HG02852 (cell line): ENCODE data around the gene TNIP3.
A peak's percentile ranks its signal among the peaks of the same experiment; 100 is the strongest.
"Not testable (repeated sequence)": the region's sequence is repeated elsewhere in the genome, so short reads cannot be mapped to it uniquely, and the experiment has no call there.

Experiments
- ATAC-seq: cut with Tn5 transposase; IDR thresholded peaks from one replicate; pipeline ENCODE4 v1.9.1; 2021; ENCODE audit warnings: mild to moderate bottlenecking, moderate library complexity; ENCODE audit not compliant: unreplicated experiment

Gene TNIP3

GRCh38 chr4:121164291-121164690 lies at the start of gene TNIP3:
TNIP3 (minus strand) TSS chr4:121164321; CDS start chr4:121164125, 196 bp downstream.
- no peak for ATAC-seq

GRCh38 chr4:121212806-121213205 lies 48.7 kb upstream of the TNIP3 start:
- ATAC-seq = no peak

- no peak for ATAC-seq
These were observed 45.0 kb upstream of the TNIP3 start for GRCh38 chr4:121209171-121209570.

GRCh38 chr4:121208244-121209007 lies 44.3 kb upstream of the TNIP3 start:
- ATAC-seq = no peak

GRCh38 chr4:121205777-121206176 lies 41.7 kb upstream of the TNIP3 start:
- ATAC-seq = not testable (repeated sequence)

- peak; percentile 78 for ATAC-seq
These were observed 36.8 kb upstream of the TNIP3 start for GRCh38 chr4:121200795-121201472.

- ATAC-seq = peak; percentile 68
These were observed 35.8 kb upstream of the TNIP3 start for GRCh38 chr4:121199742-121200561.

GRCh38 chr4:121198251-121198650 lies 34.1 kb upstream of the TNIP3 start:
- no peak for ATAC-seq

GRCh38 chr4:121195649-121196048 lies 31.5 kb upstream of the TNIP3 start:
- ATAC-seq = no peak

- ATAC-seq = no peak
These were observed 28.4 kb upstream of the TNIP3 start for GRCh38 chr4:121192480-121192879.

- no peak for ATAC-seq
These were observed 27.9 kb upstream of the TNIP3 start for GRCh38 chr4:121192013-121192412.

- no peak for ATAC-seq
These were observed 27.2 kb upstream of the TNIP3 start for GRCh38 chr4:121191361-121191760.

GRCh38 chr4:121190389-121190788 lies 26.3 kb upstream of the TNIP3 start:
- ATAC-seq = no peak

- ATAC-seq = peak; percentile 95
These were observed 25.4 kb upstream of the TNIP3 start for GRCh38 chr4:121189326-121190215.

- no peak for ATAC-seq
These were observed 23.1 kb upstream of the TNIP3 start for GRCh38 chr4:121187206-121187605.

GRCh38 chr4:121185960-121186359 lies 21.8 kb upstream of the TNIP3 start:
- ATAC-seq = no peak

GRCh38 chr4:121183989-121184388 lies 19.9 kb upstream of the TNIP3 start:
- no peak for ATAC-seq

- ATAC-seq = no peak
These were observed 19.2 kb upstream of the TNIP3 start for GRCh38 chr4:121183361-121183760.

GRCh38 chr4:121182296-121182695 lies 18.2 kb upstream of the TNIP3 start:
- ATAC-seq = no peak

GRCh38 chr4:121181493-121181892 lies 17.4 kb upstream of the TNIP3 start:
- no peak for ATAC-seq
